ENCODE measurements around the gene GNAI3.

The GNAI3 gene

GRCh38 chr1:109637446-109637845 is 89.0 kb downstream of the GNAI3 start:
- H3K27ac ChIP-seq (ENCODE audit: low read depth, low read length): no peak overlapping the region
- no peaks in the 10 kb centered on the region for H3K9me2 ChIP-seq (replicated peaks; ENCODE audit: insufficient read depth, low read length)
- H3K4me3 ChIP-seq (ENCODE audit: insufficient read depth, low read length, poor library complexity, severe bottlenecking): no peak overlapping the region
- no peaks in the 10 kb centered on the region for H3K9me3 ChIP-seq (ENCODE audit: insufficient read depth, low read length)
- no peaks in the 10 kb centered on the region for H4K20me1 ChIP-seq (ENCODE audit: low read depth, low read length)
- TF ChIP-seq CTCF (IDR thresholded peaks at IDR 0.05; ENCODE audit: insufficient read depth, low read length, poor library complexity, severe bottlenecking): no peak
- TF ChIP-seq EZH2phosphoT487 (conservative IDR thresholded peaks at IDR 0.05; ENCODE audit: low read length): no peak
- no peaks in the 10 kb centered on the region for H3K27me3 ChIP-seq (ENCODE audit: low read length)
- H3K36me3 ChIP-seq (ENCODE audit: low read length): no peaks in the 10 kb centered on the region
- no peaks in the 10 kb centered on the region for H3K79me2 ChIP-seq (ENCODE audit: insufficient read depth, low read length)
- H3K9ac ChIP-seq (ENCODE audit: low read length): no peak overlapping the region
- H3K4me2 ChIP-seq (ENCODE audit: low read depth, low read length, poor library complexity, severe bottlenecking): no peak overlapping the region
- H3F3A ChIP-seq (ENCODE audit: insufficient read depth): no peaks in the 10 kb centered on the region
- H2AFZ ChIP-seq (ENCODE audit: low read depth, low read length, severe bottlenecking): no peak overlapping the region

DNA sequence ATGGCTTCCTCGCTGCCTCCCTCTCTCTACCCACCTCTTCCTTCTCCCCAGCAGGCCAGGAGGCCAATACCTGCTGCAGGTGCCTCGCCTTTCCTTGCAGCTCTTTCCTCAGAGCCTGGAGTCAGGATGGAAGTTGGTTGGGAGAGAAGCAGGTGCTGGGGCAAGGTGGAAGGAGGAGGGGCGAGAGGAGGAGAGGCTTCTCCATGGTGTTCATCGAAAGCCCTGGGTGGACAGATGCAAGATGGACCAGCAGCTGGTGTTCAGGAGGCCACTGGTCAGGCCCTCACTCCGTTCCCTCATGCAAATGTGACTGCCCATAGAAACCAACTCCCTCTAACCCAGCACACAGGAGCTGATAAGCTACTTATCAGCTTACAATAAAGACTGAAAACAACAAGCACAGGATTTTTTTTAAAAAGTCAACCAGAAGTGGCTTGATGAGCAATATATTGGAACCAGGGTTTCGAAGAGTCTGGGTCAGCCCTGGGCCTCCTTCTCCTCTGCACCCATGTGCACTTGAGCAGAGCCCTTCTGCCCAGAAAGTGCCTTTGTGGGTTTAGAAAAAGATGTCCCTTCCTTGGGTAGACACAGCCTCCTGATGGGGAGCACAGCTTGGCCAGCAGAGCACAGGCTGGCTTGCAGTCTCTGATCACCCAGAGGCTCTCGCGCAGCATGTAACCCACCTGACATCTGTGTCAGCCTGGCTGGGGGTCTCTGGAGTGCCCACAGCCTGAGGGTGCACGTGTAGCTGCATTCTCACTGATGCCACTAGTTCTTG is 90.8 kb downstream of the GNAI3 start:
- no peak overlapping the region for H3K4me2 ChIP-seq (ENCODE audit: low read depth, low read length, poor library complexity, severe bottlenecking)
- no peak overlapping the region for H2AFZ ChIP-seq (ENCODE audit: low read depth, low read length, severe bottlenecking)
- H3K27me3 ChIP-seq (ENCODE audit: low read length): no peaks in the 10 kb centered on the region
- H3K79me2 ChIP-seq (ENCODE audit: insufficient read depth, low read length): no peaks in the 10 kb centered on the region
- no peak overlapping the region for H3K4me3 ChIP-seq (ENCODE audit: insufficient read depth, low read length, poor library complexity, severe bottlenecking)
- no peaks in the 10 kb centered on the region for H4K20me1 ChIP-seq (ENCODE audit: low read depth, low read length)
- no peak for TF ChIP-seq CTCF (IDR thresholded peaks at IDR 0.05; ENCODE audit: insufficient read depth, low read length, poor library complexity, severe bottlenecking)
- TF ChIP-seq EZH2phosphoT487 (conservative IDR thresholded peaks at IDR 0.05; ENCODE audit: low read length): no peak
- no peaks in the 10 kb centered on the region for H3K9me3 ChIP-seq (ENCODE audit: insufficient read depth, low read length)
- H3K9me2 ChIP-seq (replicated peaks; ENCODE audit: insufficient read depth, low read length): no peaks in the 10 kb centered on the region
- no peaks in the 10 kb centered on the region for H3K36me3 ChIP-seq (ENCODE audit: low read length)
- H3F3A ChIP-seq (ENCODE audit: insufficient read depth): no peaks in the 10 kb centered on the region
- no peak overlapping the region for H3K27ac ChIP-seq (ENCODE audit: low read depth, low read length)
- no peak overlapping the region for H3K9ac ChIP-seq (ENCODE audit: low read length)

DNA sequence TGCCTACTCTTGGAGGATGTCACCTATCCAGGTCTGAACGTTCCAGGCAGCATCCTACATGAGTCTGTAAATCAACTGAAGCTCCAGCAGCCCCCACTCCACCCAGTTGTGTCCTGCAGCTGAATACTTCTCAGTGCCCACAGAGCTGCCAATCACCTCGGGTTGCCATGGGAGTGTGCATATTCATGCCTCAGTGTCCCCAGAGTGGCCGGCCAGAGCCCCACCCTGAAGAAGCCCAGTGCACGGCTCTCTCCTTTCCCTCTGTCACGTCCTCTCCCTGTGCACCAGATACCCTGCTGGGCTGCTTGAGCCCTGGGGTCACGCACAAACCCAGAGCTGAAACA is 91.4 kb downstream of the GNAI3 start:
- no peak overlapping the region for H3K4me3 ChIP-seq (ENCODE audit: insufficient read depth, low read length, poor library complexity, severe bottlenecking)
- no peak overlapping the region for H3K27ac ChIP-seq (ENCODE audit: low read depth, low read length)
- no peak for TF ChIP-seq CTCF (IDR thresholded peaks at IDR 0.05; ENCODE audit: insufficient read depth, low read length, poor library complexity, severe bottlenecking)
- TF ChIP-seq EZH2phosphoT487 (conservative IDR thresholded peaks at IDR 0.05; ENCODE audit: low read length): no peak
- H4K20me1 ChIP-seq (ENCODE audit: low read depth, low read length): no peaks in the 10 kb centered on the region
- no peak overlapping the region for H3K4me2 ChIP-seq (ENCODE audit: low read depth, low read length, poor library complexity, severe bottlenecking)
- H3K9me3 ChIP-seq (ENCODE audit: insufficient read depth, low read length): no peaks in the 10 kb centered on the region
- no peak overlapping the region for H2AFZ ChIP-seq (ENCODE audit: low read depth, low read length, severe bottlenecking)
- H3K36me3 ChIP-seq (ENCODE audit: low read length): no peaks in the 10 kb centered on the region
- H3K27me3 ChIP-seq (ENCODE audit: low read length): no peaks in the 10 kb centered on the region
- H3K9me2 ChIP-seq (replicated peaks; ENCODE audit: insufficient read depth, low read length): no peaks in the 10 kb centered on the region
- no peaks in the 10 kb centered on the region for H3K79me2 ChIP-seq (ENCODE audit: insufficient read depth, low read length)
- H3F3A ChIP-seq (ENCODE audit: insufficient read depth): no peaks in the 10 kb centered on the region
- no peak overlapping the region for H3K9ac ChIP-seq (ENCODE audit: low read length)

Data from SU-DHL-6 (cell line).